H9 (cell line): ENCODE results near the gene EVI5L. TPM values are rescaled to one million over a fixed set of nuclear protein-coding genes. Genes with fewer than 3 reads are reported as not detected.

Source experiments
- DNase-seq: peaks from one replicate; pipeline ENCODE4 v3.0.0-alpha.2; 2017
- H2AFZ ChIP-seq: one replicate; pipeline ENCODE4 v1.6.1; 2013; ENCODE audit warnings: mild to moderate bottlenecking, low read length, control low read depth, moderate library complexity
- H2AK5ac ChIP-seq: 2 replicates; pipeline ENCODE4 v1.6.1; 2013; ENCODE audit warnings: low read length, control low read depth, mixed read lengths; ENCODE audit not compliant: insufficient read length
- H2BK120ac ChIP-seq: one replicate; pipeline ENCODE4 v1.6.1; 2013; ENCODE audit warnings: low read depth, mild to moderate bottlenecking, low read length, control low read depth, inconsistent platforms; ENCODE audit not compliant: poor library complexity, severe bottlenecking
- H2BK12ac ChIP-seq: 2 replicates; pipeline ENCODE4 v1.6.1; 2013; ENCODE audit warnings: low read length, control low read depth, mixed read lengths, low read depth; ENCODE audit not compliant: insufficient read length
- H2BK15ac ChIP-seq: 2 replicates; pipeline ENCODE4 v1.6.1; 2013; ENCODE audit warnings: low read depth, low read length, control low read depth
- H2BK20ac ChIP-seq: one replicate; pipeline ENCODE4 v1.6.1; 2013; ENCODE audit warnings: low read depth, mild to moderate bottlenecking, low read length, control low read depth, inconsistent platforms; ENCODE audit not compliant: poor library complexity, severe bottlenecking
- H2BK5ac ChIP-seq: 2 replicates; pipeline ENCODE4 v1.6.1; 2013; ENCODE audit warnings: low read length, control low read depth, mixed read lengths; ENCODE audit not compliant: insufficient read length
- H3K14ac ChIP-seq: 2 replicates; pipeline ENCODE4 v1.6.1; 2013; ENCODE audit warnings: low read length, control low read depth; ENCODE audit not compliant: insufficient read depth
- H3K18ac ChIP-seq: 2 replicates; pipeline ENCODE4 v1.6.1; 2013; ENCODE audit warnings: low read depth, mild to moderate bottlenecking, mixed read lengths, low read length, control low read depth; ENCODE audit not compliant: insufficient read length
- H3K23ac ChIP-seq: 2 replicates; pipeline ENCODE4 v1.6.1; 2013; ENCODE audit warnings: low read length, control low read depth, mixed read lengths, low read depth; ENCODE audit not compliant: insufficient read length
- H3K23me2 ChIP-seq: 2 replicates; pipeline ENCODE4 v1.6.1; 2013; ENCODE audit warnings: low read depth, mild to moderate bottlenecking, mixed read lengths, low read length, control low read depth; ENCODE audit not compliant: insufficient read length, poor library complexity, severe bottlenecking
- H3K27ac ChIP-seq: 2 replicates; pipeline ENCODE4 v1.5.1; 2013; ENCODE audit warnings: low read length, control low read depth, mixed read lengths, low read depth; ENCODE audit not compliant: insufficient read length
- H3K27me3 ChIP-seq: 2 replicates; pipeline ENCODE4 v1.6.1; 2013; ENCODE audit warnings: low read length, control low read depth, inconsistent platforms; ENCODE audit not compliant: insufficient read depth
- H3K4ac ChIP-seq: 2 replicates; pipeline ENCODE4 v1.6.1; 2013; ENCODE audit warnings: low read depth, mild to moderate bottlenecking, control low read depth, inconsistent platforms, low read length, moderate library complexity
- H3K4me1 ChIP-seq: 2 replicates; pipeline ENCODE4 v1.6.1; 2013; ENCODE audit warnings: low read length, control low read depth, inconsistent platforms; ENCODE audit not compliant: insufficient read depth
- H3K4me2 ChIP-seq: 2 replicates; pipeline ENCODE4 v1.6.1; 2013; ENCODE audit warnings: low read length, control low read depth, mixed read lengths; ENCODE audit not compliant: insufficient read length, insufficient read depth
- H3K56ac ChIP-seq: 2 replicates; pipeline ENCODE4 v1.6.1; 2013; ENCODE audit warnings: low read depth, mild to moderate bottlenecking, mixed read lengths, low read length, control low read depth; ENCODE audit not compliant: insufficient read length
- H3K79me1 ChIP-seq: 2 replicates; pipeline ENCODE4 v1.6.1; 2013; ENCODE audit warnings: low read depth, mild to moderate bottlenecking, moderate library complexity, low read length, control low read depth, inconsistent platforms; ENCODE audit not compliant: insufficient read depth, poor library complexity, severe bottlenecking
- H3K79me2 ChIP-seq: 2 replicates; pipeline ENCODE4 v1.6.1; 2013; ENCODE audit warnings: low read length, control low read depth, inconsistent platforms; ENCODE audit not compliant: insufficient read depth
- H3K9ac ChIP-seq: 2 replicates; pipeline ENCODE4 v1.6.1; 2013; ENCODE audit warnings: low read length, control low read depth, mixed read lengths; ENCODE audit not compliant: insufficient read length; ENCODE audit errors: extremely low read depth
- H3K9me3 ChIP-seq: one replicate; pipeline ENCODE4 v1.6.1; 2013; ENCODE audit warnings: low read depth, low read length, inconsistent platforms; ENCODE audit not compliant: control insufficient read depth
- H3T11ph ChIP-seq: one replicate; pipeline ENCODE4 v1.6.1; 2013; ENCODE audit warnings: mild to moderate bottlenecking, low read length, control low read depth, inconsistent platforms
- H4K20me1 ChIP-seq: one replicate; pipeline ENCODE4 v1.6.1; 2013; ENCODE audit not compliant: control insufficient read depth, insufficient read length, insufficient read depth
- H4K5ac ChIP-seq: 2 replicates; pipeline ENCODE4 v1.6.1; 2013; ENCODE audit warnings: low read depth, mild to moderate bottlenecking, mixed read lengths, low read length, control low read depth; ENCODE audit not compliant: insufficient read length
- H4K8ac ChIP-seq: replicated peaks from 2 replicates; pipeline ENCODE4 v1.6.1; 2013; ENCODE audit warnings: low read length, control low read depth, mixed read lengths, low read depth; ENCODE audit not compliant: insufficient read length
- H4K91ac ChIP-seq: 2 replicates; pipeline ENCODE4 v1.6.1; 2013; ENCODE audit warnings: low read depth, mild to moderate bottlenecking, moderate library complexity, mixed read lengths, low read length, control low read depth; ENCODE audit not compliant: insufficient read length
- H3K27ac Mint-ChIP-seq, 3 experiments: 2 replicates in 2 of 3; 3 replicates in 1 of 3; pipeline ENCODE4 v1.8.0; 2020 to 2021; ENCODE audit warnings: mixed read lengths in 3 of 3, mild to moderate bottlenecking in 1 of 3, moderate library complexity in 1 of 3
- H3K27me3 Mint-ChIP-seq: 2 replicates; pipeline ENCODE4 v1.8.0; 2021; ENCODE audit warnings: low read depth, mild to moderate bottlenecking, moderate library complexity, mixed read lengths
- H3K36me3 Mint-ChIP-seq, 3 experiments: 2 replicates in 2 of 3; 3 replicates in 1 of 3; pipeline ENCODE4 v1.8.0; 2020 to 2021; ENCODE audit warnings: low read depth in 3 of 3, mixed read lengths in 3 of 3; ENCODE audit not compliant: insufficient read depth in 1 of 3
- H3K4me1 Mint-ChIP-seq, 2 experiments: 2 replicates each; pipeline ENCODE4 v1.8.0; 2020; ENCODE audit warnings: mixed read lengths in 2 of 2
- H3K4me3 Mint-ChIP-seq, 2 experiments: 2 replicates in 1 of 2; 3 replicates in 1 of 2; pipeline ENCODE4 v1.8.0; 2020 to 2021; ENCODE audit warnings: mild to moderate bottlenecking in 2 of 2, mixed read lengths in 2 of 2, moderate library complexity in 1 of 2
- H3K9me3 Mint-ChIP-seq, 2 experiments: 2 replicates in 1 of 2; 3 replicates in 1 of 2; pipeline ENCODE4 v1.8.0; 2020; ENCODE audit warnings: mild to moderate bottlenecking in 2 of 2, mixed read lengths in 2 of 2, moderate library complexity in 1 of 2
- CTCF ChIP-seq: fragments of 200-600 bp; sonication (generic); conservative IDR thresholded peaks from 3 replicates; pipeline ENCODE4 v1.8.0; 2021; ENCODE audit warnings: antibody characterized with exemption, mild to moderate bottlenecking
- WGBS: extraction: QIAGEN DNeasy Blood & Tissue Kit; methylation state at CpG from one replicate; pipeline ENCODE4 v1.1.7; 2013; ENCODE audit warnings: missing lambda C conversion rate, low lambda C conversion rate, mixed read lengths; ENCODE audit not compliant: insufficient read length; ENCODE audit errors: extremely low coverage; 5-methylcytosine and 5-hydroxymethylcytosine counted together
- total RNA-seq: library from RNA; stranded (reverse); gene quantifications from 2 replicates; pipeline ENCODE4 v1.2.1, GENCODE V29; 2021

The EVI5L gene
- total RNA-seq, 1 experiment from 2014 or later, result 7.1 TPM

GRCh38 chr19:7874897-7875273 is 44.9 kb downstream of the EVI5L start:
- Histone ChIP-seq H3K4ac (no peak overlapping the region), H3K23me2 (peaks cover 9% of the 10 kb centered on the region), H4K20me1 (no peaks in the 10 kb centered on the region), H3K4me2 (peak overlapping the region; percentile 62), H4K8ac (no peak overlapping the region), H3K79me2 (no peaks in the 10 kb centered on the region), H4K91ac (no peak overlapping the region), H2AFZ (peak overlapping the region; percentile 22), H2AK5ac (no peak overlapping the region), H2BK15ac (no peak overlapping the region; the same call in 1 of the 2 replicates), H3K14ac (no peak overlapping the region), H2BK120ac (no peak overlapping the region), H3K18ac (no peak overlapping the region), H3K23ac (no peak overlapping the region), H3K27ac (no peak overlapping the region), H3K9me3 (no peaks in the 10 kb centered on the region), H2BK5ac (no peak overlapping the region), H3K79me1 (no peaks in the 10 kb centered on the region), H3K27me3 (peaks cover 1% of the 10 kb centered on the region; the same call in 1 of the 2 replicates), H3T11ph (no peak overlapping the region), H2BK12ac (no peak overlapping the region), H3K56ac (no peak overlapping the region), H4K5ac (no peak overlapping the region), H3K9ac (no peak overlapping the region), H2BK20ac (no peak overlapping the region), H3K4me1 (no peaks in the 10 kb centered on the region; the same call in 1 of the 2 replicates)
- Mint-ChIP-seq H3K4me3 (peak overlapping the region; percentile 73 to 84), H3K27ac (peak overlapping the region in 1 of 3 experiments; percentile 90; a peak in 2 of 7 replicates), H3K4me1 (peaks cover 17 to 26% of the 10 kb centered on the region in 2 experiments), H3K27me3 (peaks cover 12% of the 10 kb centered on the region), H3K9me3 (no peaks in the 10 kb centered on the region), H3K36me3 (peaks cover 0 to 6% (median 5%) of the 10 kb centered on the region in 3 experiments; a peak in 4 of 7 replicates)
- no peak for DNase-seq
- WGBS, result no CpG with 5 or more reads among the region's 12 CpGs
- peak; percentile 24; the same call in 1 of the 3 replicates for TF ChIP-seq CTCF
